Placental epithelial cell (primary cell): Measurements from ENCODE around the gene SORD. TPM values are rescaled to one million over a fixed set of nuclear protein-coding genes. Genes with fewer than 3 reads are reported as not detected.

Source experiments
- small RNA-seq: library from RNA; depleted of rRNA; stranded (forward); fragments of <200 nt; gene quantifications from one replicate; pipeline ENCODE3, GENCODE V24; 2012
- total RNA-seq: library from RNA; depleted of rRNA; stranded (reverse); fragments of >200 nt; gene quantifications from 2 replicates; pipeline ENCODE4 v1.2.3, GENCODE V29; 2012

SORD gene
- 21.6 and 27.1 TPM in 2 replicates for total RNA-seq

GRCh38 chr15:45022871-45023658, at the start of gene SORD:
Gene SORD, plus strand, starts transcription at chr15:45023195. Its CDS starts 89 bp downstream, at chr15:45023284.

GRCh38 chr15:45114076-45114750, 91.2 kb downstream of the SORD start, which contains the start of the genes DUOX2 and DUOXA2:
Gene DUOX2, minus strand, starts transcription at chr15:45114172. Its CDS starts 761 bp downstream, at chr15:45113411.
Gene DUOXA2, plus strand, starts transcription at chr15:45114326. Its CDS starts 280 bp downstream, at chr15:45114606.

Small RNA genes lying within 50 kb of the gene (small RNA-seq; reads per million reads assigned to genes)
- not detected for gene RF00019
- not detected for gene RNU1-78P
- not detected for gene RNU6-966P

Other genes starting within 250 kb of the SORD start
- gene TERB2, start 66.5 kb upstream of the SORD start, total RNA-seq = not detected in 2 replicates
- gene DUOX2, start 91.0 kb downstream of the SORD start, total RNA-seq = 1.4 and 5.1 TPM in 2 replicates
- not detected in 2 replicates for gene DUOXA2, start 91.1 kb downstream of the SORD start, total RNA-seq
- gene DUOXA1, start 106.7 kb downstream of the SORD start, total RNA-seq = 22.0 and 23.2 TPM in 2 replicates
- gene DUOX1, start 106.8 kb downstream of the SORD start, total RNA-seq = 7.5 and 11.0 TPM in 2 replicates
- 10.6 and 19.2 TPM in 2 replicates for gene SHF, start 164.8 kb downstream of the SORD start, total RNA-seq
- gene SLC28A2, start 229.0 kb downstream of the SORD start, total RNA-seq = not detected in 2 replicates